Endothelial cell of umbilical vein (primary cell): Measurements from ENCODE around the gene FANCE.

Source experiments
- POLR2A ChIP-seq: IDR thresholded peaks from 2 replicates; pipeline ENCODE4 v1.6.1; 2012; ENCODE audit warnings: low read depth, mild to moderate bottlenecking, control low read depth, low read length
- TF ChIP-seq, protein P1 (sequence below), 2 donors: IDR thresholded peaks; 1 replicate in 1 of 2; 2 replicates in 1 of 2; pipeline ENCODE4 v1.5.1; 2011; ENCODE audit warnings: low read length in 2 of 2, mild to moderate bottlenecking in 2 of 2, moderate library complexity in 2 of 2, control low read depth in 1 of 2, inconsistent platforms in 1 of 2, low read depth in 1 of 2; ENCODE audit not compliant: insufficient read depth in 1 of 2; ENCODE audit errors: extremely low read depth in 1 of 2

DNA sequence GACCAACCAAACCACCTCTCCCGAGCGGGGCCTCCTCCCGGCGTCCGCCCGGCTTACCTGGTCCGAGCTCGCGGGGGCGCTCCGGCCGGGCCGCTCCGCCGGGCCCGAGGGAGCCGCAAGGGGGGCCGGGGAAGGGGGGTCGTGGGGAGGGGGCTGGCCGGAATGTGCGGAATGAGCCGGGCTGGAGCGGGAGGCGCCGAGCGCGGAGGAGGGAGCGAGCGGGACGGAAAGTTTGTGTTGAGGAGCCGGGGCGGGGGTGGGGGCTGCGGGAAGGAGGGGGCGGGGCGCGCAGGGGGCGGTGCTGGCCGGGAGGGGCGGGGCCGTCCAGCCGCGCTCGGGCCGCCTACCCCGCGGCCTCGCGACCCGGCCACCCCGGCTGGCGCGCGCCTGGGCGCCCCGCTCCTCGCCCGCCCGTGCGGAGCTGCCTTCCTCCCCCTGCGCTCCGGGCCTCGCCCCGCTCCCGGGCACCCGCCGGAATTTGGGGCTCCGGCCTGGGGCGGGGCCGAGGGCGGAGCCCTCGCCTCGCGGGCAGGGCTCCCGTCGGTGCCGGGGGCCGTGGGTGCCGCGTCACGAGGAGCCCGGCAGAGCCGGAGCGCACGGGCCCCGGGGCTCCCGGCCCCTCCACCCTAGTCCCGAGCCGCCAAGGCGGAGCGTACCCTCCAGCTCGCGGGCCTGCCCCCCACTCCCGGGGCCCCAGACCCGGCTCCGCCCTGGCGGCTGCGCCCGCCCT lies 44.9 kb downstream of the FANCE start, which contains the start of gene TEAD3:
- TF ChIP-seq, protein P1, sequence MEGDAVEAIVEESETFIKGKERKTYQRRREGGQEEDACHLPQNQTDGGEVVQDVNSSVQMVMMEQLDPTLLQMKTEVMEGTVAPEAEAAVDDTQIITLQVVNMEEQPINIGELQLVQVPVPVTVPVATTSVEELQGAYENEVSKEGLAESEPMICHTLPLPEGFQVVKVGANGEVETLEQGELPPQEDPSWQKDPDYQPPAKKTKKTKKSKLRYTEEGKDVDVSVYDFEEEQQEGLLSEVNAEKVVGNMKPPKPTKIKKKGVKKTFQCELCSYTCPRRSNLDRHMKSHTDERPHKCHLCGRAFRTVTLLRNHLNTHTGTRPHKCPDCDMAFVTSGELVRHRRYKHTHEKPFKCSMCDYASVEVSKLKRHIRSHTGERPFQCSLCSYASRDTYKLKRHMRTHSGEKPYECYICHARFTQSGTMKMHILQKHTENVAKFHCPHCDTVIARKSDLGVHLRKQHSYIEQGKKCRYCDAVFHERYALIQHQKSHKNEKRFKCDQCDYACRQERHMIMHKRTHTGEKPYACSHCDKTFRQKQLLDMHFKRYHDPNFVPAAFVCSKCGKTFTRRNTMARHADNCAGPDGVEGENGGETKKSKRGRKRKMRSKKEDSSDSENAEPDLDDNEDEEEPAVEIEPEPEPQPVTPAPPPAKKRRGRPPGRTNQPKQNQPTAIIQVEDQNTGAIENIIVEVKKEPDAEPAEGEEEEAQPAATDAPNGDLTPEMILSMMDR (IDR thresholded peaks at IDR 0.05; ENCODE audit: extremely low read depth in 1 of 2, insufficient read depth in 1 of 2, low read depth in 1 of 2, low read length in 2 of 2): no peak
- no peak for TF ChIP-seq POLR2A
